ENCODE measurements around the gene KRT85.

DNA sequence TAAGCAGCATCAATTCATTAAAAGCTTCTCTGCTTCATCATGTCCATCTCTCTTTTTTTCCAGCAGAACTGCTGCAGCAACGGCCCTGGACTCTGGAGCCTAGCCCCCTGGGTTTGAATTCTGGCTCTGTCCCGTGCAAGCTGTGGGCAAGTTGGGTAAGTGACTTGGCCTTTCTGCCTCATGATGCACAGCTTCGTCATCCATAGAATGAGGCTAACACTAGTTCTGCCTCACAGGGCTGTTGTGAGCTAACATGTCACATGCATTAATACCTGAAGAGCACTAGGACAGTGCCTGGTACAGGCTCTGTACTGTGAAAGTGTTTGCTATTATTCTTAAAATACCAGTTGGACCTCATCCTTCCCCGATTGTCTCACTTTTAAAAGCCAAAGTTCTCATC is 34.6 kb upstream of the KRT85 start:
- TF ChIP-seq ARID3A (IDR thresholded peaks at IDR 0.05; ENCODE audit: low read depth, low read length), result no peak
- TF ChIP-seq ZFAT (CRISPR knock-in tag; conservative IDR thresholded peaks at IDR 0.05), result no peak
- no peak for TF ChIP-seq ZNF784 (CRISPR knock-in tag; IDR thresholded peaks at IDR 0.05; ENCODE audit: borderline replicate concordance)
- TF ChIP-seq ZNF292 (CRISPR knock-in tag; IDR thresholded peaks at IDR 0.05; ENCODE audit: borderline replicate concordance, low read depth), result no peak
- TF ChIP-seq SMC3 (IDR thresholded peaks at IDR 0.05; ENCODE audit: low read length), result no peak
